Endodermal cell (in vitro differentiated cells): ENCODE data around the gene KRT32. TPM values are rescaled to one million over a fixed set of nuclear protein-coding genes. Genes with fewer than 3 reads are reported as not detected.

Source experiments
- DNase-seq: peaks from one replicate; pipeline ENCODE4 v3.0.0-alpha.2; 2017
- H3K27ac ChIP-seq: 2 replicates; pipeline ENCODE4 v1.5.1; 2013; ENCODE audit warnings: mild to moderate bottlenecking, low read depth, low read length, moderate library complexity
- H3K27me3 ChIP-seq: 2 replicates; pipeline ENCODE4 v1.6.1; 2013; ENCODE audit warnings: mild to moderate bottlenecking, low read length, moderate library complexity; ENCODE audit not compliant: insufficient read depth, control insufficient read depth, poor library complexity, severe bottlenecking
- H3K36me3 ChIP-seq: 2 replicates; pipeline ENCODE4 v1.7.0; 2013; ENCODE audit warnings: mild to moderate bottlenecking, low read length, moderate library complexity; ENCODE audit not compliant: control insufficient read depth, insufficient read depth
- H3K4me1 ChIP-seq: one replicate; pipeline ENCODE4 v1.7.0; 2013; ENCODE audit warnings: low read length; ENCODE audit not compliant: control insufficient read depth, insufficient read depth
- H3K4me3 ChIP-seq: 2 replicates; pipeline ENCODE4 v1.5.1; 2013; ENCODE audit warnings: mild to moderate bottlenecking, low read length, moderate library complexity
- H3K9ac ChIP-seq: 2 replicates; pipeline ENCODE4 v1.6.1; 2013; ENCODE audit warnings: mild to moderate bottlenecking, low read length, moderate library complexity; ENCODE audit not compliant: poor library complexity, severe bottlenecking; ENCODE audit errors: extremely low read depth
- H3K9me3 ChIP-seq: 2 replicates; pipeline ENCODE4 v1.6.1; 2013; ENCODE audit warnings: mild to moderate bottlenecking, low read length, moderate library complexity; ENCODE audit not compliant: control insufficient read depth
- H3K27ac Mint-ChIP-seq: 2 replicates; pipeline ENCODE4 v1.8.0; 2020; ENCODE audit warnings: mixed read lengths
- H3K27me3 Mint-ChIP-seq: 2 replicates; pipeline ENCODE4 v1.8.0; 2021; ENCODE audit warnings: mild to moderate bottlenecking, mixed read lengths; ENCODE audit not compliant: insufficient read depth
- H3K36me3 Mint-ChIP-seq: 2 replicates; pipeline ENCODE4 v1.8.0; 2020; ENCODE audit warnings: low read depth, mixed read lengths
- H3K4me1 Mint-ChIP-seq: 2 replicates; pipeline ENCODE4 v1.8.0; 2020; ENCODE audit warnings: mixed read lengths
- H3K4me3 Mint-ChIP-seq: 2 replicates; pipeline ENCODE4 v1.8.0; 2020; ENCODE audit warnings: mild to moderate bottlenecking, moderate library complexity, mixed read lengths
- H3K9me3 Mint-ChIP-seq: 2 replicates; pipeline ENCODE4 v1.8.0; 2020; ENCODE audit warnings: mild to moderate bottlenecking, mixed read lengths
- WGBS, 2 experiments: methylation state at CpG; one replicate each; pipeline versions ENCODE4 v1.1.5 to v1.1.7; 2013; ENCODE audit warnings: missing lambda C conversion rate in 2 of 2, mixed read lengths in 1 of 2; ENCODE audit not compliant: insufficient coverage in 1 of 2, insufficient read length in 1 of 2; 5-methylcytosine and 5-hydroxymethylcytosine counted together
- total RNA-seq, 2 donors: library from RNA; stranded (reverse); fragmentation: NEBNext Ultra II Directional in 1 of 2; extraction: Animal tissue kit (Norgen Biotek cat#: 25700) in 1 of 2; gene quantifications; 2 replicates in 1 of 2; 3 replicates in 1 of 2; pipeline ENCODE4 v1.2.1, GENCODE V29; 2021
- TF ChIP-seq, protein P1 (sequence below): fragments of 200-600 bp; sonication (generic); conservative IDR thresholded peaks from 2 replicates; pipeline ENCODE4 v1.5.0; 2021; ENCODE audit warnings: antibody characterized with exemption, mild to moderate bottlenecking

The KRT32 gene
- total RNA-seq, 2 donors from 2014 or later: not detected

DNA sequence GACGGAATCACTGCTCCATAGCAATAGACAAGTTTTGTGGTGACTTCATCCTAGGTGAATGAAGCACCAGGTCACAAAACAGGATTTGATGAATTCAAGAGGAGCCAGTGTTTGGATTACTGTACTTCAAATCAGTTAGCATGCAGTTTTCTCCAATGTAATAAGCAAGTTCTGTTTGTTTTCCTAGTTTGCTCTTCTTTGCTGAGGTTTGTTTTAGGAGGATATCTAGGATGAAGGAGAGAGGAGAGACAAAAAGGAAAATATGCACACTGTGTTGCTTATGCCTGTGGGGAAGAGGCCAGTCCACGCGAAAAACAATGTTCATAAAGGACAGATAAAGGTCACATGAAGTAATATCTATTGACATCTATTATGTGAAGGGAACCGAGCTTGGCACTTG, 51.8 kb downstream of the KRT32 start:
- H3K4me1 Mint-ChIP-seq: peaks cover 5% of the 10 kb centered on the region

DNA sequence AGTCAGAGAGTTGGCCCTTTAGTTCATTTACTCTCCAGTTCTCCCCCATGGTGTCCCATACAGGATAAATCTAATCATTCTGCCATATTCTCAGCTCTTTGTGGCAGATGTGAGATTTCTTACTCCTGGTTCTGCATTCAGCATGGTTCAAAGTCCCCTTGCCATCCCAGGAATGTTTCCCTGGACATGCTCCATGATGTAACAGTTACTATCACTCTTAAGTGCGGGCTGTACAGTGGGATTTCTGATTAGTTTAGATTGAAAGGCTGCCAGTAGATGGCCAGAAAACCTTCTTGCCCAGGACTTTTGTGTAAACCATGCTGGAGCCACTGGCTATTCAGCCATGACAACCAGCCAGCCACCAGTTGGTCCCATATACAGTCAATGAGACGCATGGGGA, 53.2 kb downstream of the KRT32 start:
- no peaks in the 10 kb centered on the region for H3K36me3 ChIP-seq
- H3K27me3 ChIP-seq: no peaks in the 10 kb centered on the region
- H3K4me1 ChIP-seq: no peaks in the 10 kb centered on the region
- no peak overlapping the region for H3K27ac ChIP-seq
- no peak for DNase-seq
- H3K9me3 ChIP-seq: no peaks in the 10 kb centered on the region
- peaks cover 5% of the 10 kb centered on the region for H3K4me1 Mint-ChIP-seq
- WGBS, 2 experiments: 96 to 100% methylated on average over 1 to 2 of the region's 2 CpGs
- no peak overlapping the region for H3K9ac ChIP-seq
- no peak overlapping the region for H3K27ac Mint-ChIP-seq
- TF ChIP-seq, protein P1, sequence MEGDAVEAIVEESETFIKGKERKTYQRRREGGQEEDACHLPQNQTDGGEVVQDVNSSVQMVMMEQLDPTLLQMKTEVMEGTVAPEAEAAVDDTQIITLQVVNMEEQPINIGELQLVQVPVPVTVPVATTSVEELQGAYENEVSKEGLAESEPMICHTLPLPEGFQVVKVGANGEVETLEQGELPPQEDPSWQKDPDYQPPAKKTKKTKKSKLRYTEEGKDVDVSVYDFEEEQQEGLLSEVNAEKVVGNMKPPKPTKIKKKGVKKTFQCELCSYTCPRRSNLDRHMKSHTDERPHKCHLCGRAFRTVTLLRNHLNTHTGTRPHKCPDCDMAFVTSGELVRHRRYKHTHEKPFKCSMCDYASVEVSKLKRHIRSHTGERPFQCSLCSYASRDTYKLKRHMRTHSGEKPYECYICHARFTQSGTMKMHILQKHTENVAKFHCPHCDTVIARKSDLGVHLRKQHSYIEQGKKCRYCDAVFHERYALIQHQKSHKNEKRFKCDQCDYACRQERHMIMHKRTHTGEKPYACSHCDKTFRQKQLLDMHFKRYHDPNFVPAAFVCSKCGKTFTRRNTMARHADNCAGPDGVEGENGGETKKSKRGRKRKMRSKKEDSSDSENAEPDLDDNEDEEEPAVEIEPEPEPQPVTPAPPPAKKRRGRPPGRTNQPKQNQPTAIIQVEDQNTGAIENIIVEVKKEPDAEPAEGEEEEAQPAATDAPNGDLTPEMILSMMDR: no peak
- peaks cover 1% of the 10 kb centered on the region for H3K27me3 Mint-ChIP-seq
- H3K36me3 Mint-ChIP-seq: no peaks in the 10 kb centered on the region
- H3K9me3 Mint-ChIP-seq: no peaks in the 10 kb centered on the region
- H3K4me3 ChIP-seq: no peak overlapping the region
- H3K4me3 Mint-ChIP-seq: no peak overlapping the region

More for the DNA sequence above, 51.8 kb downstream of the KRT32 start:
- Mint-ChIP-seq H3K4me3 (no peak overlapping the region), H3K27ac (no peak overlapping the region), H3K36me3 (no peaks in the 10 kb centered on the region), H3K9me3 (no peaks in the 10 kb centered on the region), H3K27me3 (peaks cover 1% of the 10 kb centered on the region)
- H3K4me1 ChIP-seq: no peaks in the 10 kb centered on the region
- TF ChIP-seq, protein P1: no peak
- WGBS, 2 experiments: 92 to 100% methylated on average over 3 to 4 of the region's 4 CpGs
- no peak overlapping the region for H3K27ac ChIP-seq
- no peaks in the 10 kb centered on the region for H3K9me3 ChIP-seq
- no peak for DNase-seq
- H3K36me3 ChIP-seq: no peaks in the 10 kb centered on the region
- no peak overlapping the region for H3K4me3 ChIP-seq
- H3K27me3 ChIP-seq: peaks cover 8% of the 10 kb centered on the region
- H3K9ac ChIP-seq: no peak overlapping the region

DNA sequence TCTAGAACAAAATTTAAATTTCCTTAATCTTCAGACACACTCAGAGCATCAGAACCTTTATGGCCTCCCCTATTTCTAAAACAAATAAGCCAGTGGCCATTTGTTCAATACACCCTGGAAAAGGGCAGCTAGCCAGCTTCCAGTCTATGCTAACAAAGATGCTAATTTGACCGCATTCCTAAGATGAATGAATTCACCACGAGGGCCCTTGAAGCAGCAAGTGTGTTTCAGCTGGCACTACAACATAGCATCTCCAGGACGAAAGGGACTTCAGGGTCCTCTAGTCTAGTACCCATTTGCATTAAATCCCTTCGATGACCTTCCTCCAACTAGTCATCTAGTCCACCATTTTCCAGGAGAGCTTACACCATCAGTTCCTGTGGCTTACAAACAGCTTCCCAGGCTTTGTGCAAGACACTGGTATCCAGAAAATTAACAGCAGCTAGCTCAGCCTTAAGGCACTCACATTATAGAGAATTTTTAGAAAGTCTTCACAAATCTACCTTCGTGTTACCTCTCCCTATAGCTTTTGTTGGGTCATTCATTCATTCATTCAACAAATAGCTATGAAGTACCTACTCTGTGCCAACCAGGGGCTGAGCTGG, 53.7 kb downstream of the KRT32 start:
- Mint-ChIP-seq H3K27ac (no peak overlapping the region), H3K9me3 (no peaks in the 10 kb centered on the region), H3K36me3 (no peaks in the 10 kb centered on the region), H3K4me1 (peaks cover 5% of the 10 kb centered on the region), H3K27me3 (peaks cover under 1% of the 10 kb centered on the region), H3K4me3 (no peak overlapping the region)
- Histone ChIP-seq H3K4me3 (no peak overlapping the region), H3K27ac (no peak overlapping the region), H3K9me3 (no peaks in the 10 kb centered on the region), H3K4me1 (no peaks in the 10 kb centered on the region), H3K36me3 (no peaks in the 10 kb centered on the region), H3K9ac (no peak overlapping the region), H3K27me3 (no peaks in the 10 kb centered on the region)
- TF ChIP-seq, protein P1: no peak
- peak; percentile 67 for DNase-seq
- WGBS, 2 experiments: 35 to 63% methylated on average over 4 to 5 of the region's 5 CpGs
